Renal pelvis (tissue), 4 donors: Measurements from ENCODE around the gene SIRT2. TPM values are rescaled to one million over a fixed set of nuclear protein-coding genes. Genes with fewer than 3 reads are reported as not detected.

Experiments used
- DNase-seq: peaks from one replicate; pipeline ENCODE4 v3.0.0-alpha.2; 2013
- polyA plus RNA-seq, 3 donors: library from polyadenylated mRNA; unstranded; fragments of 120-200 nt; gene quantifications; one replicate each; pipeline ENCODE4 v1.2.1, GENCODE V29; 2013; ENCODE audit not compliant: insufficient read length in 3 of 3

Gene SIRT2
- polyA plus RNA-seq, 3 donors: 43.7 to 53.7 (median 51.2) TPM

DNA sequence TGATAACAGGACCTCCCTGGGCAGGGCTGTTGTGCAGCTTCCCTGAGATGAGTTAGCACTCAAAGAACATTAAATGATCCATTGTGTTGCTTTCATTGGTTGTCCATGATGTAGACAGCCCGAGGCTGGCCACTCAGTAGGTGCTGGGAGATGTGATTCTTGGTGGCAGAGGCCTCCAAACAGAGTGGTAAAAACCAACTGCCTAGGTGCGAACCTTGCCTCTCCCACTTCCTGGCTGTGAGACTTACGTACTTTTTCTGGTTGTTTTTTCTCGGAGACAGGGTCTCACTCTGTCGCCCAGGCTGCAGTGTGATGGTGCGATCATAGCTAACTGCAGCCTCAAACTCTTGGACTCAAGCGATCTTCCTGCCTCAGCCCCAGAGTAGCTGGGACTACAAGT lies 25.0 kb upstream of the SIRT2 start:
- no peak for DNase-seq

DNA sequence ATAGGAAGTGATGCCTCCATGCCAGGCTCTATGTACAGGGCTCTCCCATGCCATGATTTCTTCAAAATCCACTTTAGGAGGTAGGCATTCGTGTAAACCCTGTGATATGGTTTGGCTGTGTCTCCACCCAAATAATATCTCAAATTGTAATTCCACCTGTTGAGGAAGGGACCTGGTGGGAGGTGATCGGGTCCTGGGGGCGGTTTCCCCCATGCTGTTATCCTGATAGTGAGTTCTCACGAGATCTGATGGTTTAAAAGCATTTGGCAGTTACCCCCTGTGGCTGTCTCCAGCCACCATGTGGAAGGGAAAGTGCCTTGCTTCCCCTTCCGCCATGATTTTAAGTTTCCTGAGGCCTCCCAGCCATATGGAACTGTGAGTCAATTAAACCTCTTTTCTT lies 23.1 kb upstream of the SIRT2 start:
- no peak for DNase-seq

DNA sequence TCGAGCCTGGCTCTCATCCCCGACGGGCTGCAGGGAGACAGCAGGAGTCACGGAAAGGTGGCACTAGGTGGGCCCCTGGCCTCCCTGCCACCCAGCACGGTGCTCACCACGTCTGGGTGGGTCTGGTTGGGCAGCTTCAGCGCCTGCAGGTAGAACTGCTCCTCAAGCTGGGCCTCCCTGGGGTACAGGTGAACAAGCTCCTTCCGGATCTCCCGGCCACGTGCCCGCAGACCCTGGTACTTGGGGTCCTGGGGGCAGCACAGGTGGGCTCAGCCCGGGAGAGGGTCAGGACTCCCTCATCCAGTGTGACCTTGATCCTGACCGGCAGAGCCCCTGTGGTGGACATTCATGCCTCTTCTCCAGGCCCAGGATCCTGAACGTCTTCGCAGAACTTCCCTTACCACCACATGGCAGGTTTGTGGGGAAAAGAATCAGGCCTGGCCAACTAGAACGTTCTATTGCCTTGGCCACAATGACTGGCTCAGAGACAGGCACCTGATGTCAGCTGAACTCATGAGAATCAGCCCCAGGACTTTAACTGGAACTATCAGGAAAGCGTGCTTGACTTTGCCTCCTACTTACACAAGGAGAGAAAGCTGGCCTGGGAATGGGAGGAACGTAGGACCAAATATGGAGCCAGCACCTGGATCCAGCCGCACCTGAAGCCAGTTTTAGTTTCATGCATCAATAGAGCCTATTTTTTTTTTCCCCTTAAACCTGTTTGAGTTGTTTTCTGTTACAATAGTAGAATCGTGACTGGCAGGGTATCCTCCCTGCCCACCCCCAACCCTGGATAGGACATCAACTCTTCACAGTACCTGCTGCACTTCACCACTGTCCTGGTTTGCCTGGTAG lies 22.2 kb upstream of the SIRT2 start:
- no peak for DNase-seq

DNA sequence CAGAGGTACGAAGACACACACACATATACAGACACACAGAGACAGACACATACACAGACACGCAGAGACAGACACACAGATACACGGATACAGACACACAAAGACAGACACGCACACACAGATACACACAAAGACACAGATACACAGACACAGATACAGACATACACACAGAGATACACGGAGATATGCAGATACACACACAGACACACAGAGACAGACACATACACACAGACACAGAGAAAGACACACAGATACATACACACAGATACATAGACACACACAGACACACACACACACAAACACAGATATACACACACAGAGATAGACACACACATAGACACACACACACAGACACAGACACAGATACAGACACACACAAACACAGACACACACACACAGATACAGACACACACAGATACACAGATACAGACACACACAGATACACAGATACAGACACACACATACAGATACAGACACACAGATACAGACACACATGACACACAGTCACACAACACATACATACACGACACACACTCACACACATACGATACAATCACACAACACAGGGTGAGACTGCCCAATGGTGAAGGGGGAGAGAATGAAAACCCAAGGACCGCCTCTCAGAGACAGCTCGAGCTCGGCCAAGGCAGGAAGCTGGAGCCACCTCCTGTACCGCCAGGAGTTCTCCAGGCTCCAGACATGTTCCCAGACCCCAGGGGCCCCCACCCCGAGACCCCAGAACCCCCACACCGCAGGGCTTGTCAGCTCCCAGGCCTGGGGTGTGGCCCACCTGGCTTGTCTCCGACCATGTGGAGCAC lies 21.4 kb upstream of the SIRT2 start:
- DNase-seq: no peak

DNA sequence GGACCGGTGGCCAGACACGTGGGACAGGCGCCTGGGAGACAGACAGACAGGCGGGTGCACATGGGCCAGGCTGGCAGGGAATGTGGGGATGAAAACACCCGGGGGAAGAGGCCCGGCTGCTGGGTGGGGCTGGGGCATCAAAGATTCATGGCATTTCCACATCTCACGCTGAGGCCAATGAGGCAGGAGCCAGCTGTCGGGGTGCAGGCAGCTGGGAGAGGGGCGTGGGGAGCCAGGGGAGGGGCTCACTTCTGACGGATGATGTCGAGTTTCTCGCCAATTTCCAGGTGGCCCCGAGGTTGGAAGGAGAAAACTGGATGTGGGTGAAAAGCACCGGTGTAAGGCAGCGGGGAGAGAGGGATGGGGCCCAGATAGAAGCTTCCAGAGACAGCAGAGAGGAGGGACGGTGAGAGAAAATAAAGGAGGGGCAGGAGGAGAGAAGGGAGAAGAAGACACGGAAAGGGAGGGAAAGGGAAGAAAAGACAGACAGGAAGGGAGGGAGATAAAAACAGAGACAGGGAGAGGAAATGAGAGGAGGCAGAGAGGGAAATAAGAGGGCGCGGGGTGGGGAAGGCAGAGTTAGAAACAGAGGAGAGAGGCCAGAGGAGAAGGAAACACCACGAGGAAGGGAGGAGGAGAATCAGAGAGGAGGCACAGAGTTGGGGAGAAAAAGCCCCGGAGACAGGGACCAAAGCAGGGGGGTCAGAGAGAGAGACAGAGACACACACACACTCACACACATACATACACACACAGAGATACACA lies 20.6 kb upstream of the SIRT2 start:
- DNase-seq: no peak

DNA sequence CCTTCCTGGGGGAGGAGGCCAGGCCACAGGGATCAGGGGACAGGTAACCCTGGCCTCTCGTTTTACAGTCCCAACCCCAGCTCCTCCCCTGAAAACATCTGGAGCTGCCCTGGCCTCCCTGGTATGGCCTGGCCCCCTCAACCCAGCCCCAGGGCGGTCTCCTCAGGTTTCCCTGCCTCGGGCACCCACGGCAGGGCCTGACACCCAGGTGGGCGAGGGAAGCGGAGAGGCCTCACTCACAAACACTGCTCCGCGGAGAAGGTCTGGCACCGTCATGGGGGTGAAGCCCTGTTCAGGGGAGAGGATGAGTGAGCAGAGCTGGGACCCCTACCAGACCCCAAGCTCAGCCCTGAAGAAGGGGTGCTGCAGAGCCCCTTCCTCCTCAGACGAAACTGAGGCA lies 19.1 kb upstream of the SIRT2 start:
- DNase-seq: no peak

DNA sequence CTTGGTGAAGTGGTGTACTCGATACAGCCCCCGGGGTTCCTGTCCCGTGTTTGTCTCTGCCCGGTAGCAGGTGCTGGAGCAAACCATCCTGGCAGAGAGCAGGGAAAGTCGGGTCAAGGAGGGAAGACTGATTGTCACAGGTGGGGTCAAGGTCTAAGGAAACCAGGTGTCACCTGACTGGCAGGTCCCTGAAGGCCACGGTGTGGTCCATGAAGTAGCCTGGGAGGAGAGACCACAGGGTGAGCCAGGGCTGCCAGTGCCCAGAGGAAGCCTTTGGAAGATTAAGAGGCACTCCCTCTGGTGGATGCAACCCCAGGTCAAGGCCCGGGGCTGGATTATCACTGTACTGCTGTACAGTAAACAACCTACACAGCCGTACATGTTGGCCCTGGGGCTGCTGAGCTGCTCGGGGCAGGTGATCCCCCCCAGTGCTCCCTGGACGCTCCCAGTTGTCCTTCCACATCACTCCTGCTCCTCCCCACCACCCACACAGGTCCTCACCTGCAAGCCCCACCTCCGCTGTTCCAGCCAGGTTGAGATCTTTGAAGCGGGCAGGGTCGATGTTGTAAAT lies 18.6 kb upstream of the SIRT2 start:
- no peak for DNase-seq

DNA sequence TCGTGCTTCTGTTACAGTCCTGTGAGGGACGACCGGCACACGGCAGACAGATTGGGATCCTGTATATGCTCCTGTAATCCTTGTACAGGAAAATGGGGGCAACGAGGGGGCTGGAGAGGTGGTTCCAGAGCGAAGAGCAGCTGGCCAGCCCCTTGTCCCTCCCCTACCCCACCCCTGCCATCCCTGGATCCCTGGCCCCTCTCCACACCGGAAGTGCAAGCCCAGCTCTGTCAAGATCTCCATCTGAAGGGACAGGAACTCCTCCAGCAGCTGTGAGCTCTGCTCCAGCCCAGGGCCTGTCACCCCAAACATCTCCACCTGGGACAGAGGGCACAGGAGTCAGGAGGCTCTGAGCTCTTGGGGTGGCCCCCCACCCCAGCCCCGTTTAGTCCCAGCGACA lies 18.1 kb upstream of the SIRT2 start:
- no peak for DNase-seq

DNA sequence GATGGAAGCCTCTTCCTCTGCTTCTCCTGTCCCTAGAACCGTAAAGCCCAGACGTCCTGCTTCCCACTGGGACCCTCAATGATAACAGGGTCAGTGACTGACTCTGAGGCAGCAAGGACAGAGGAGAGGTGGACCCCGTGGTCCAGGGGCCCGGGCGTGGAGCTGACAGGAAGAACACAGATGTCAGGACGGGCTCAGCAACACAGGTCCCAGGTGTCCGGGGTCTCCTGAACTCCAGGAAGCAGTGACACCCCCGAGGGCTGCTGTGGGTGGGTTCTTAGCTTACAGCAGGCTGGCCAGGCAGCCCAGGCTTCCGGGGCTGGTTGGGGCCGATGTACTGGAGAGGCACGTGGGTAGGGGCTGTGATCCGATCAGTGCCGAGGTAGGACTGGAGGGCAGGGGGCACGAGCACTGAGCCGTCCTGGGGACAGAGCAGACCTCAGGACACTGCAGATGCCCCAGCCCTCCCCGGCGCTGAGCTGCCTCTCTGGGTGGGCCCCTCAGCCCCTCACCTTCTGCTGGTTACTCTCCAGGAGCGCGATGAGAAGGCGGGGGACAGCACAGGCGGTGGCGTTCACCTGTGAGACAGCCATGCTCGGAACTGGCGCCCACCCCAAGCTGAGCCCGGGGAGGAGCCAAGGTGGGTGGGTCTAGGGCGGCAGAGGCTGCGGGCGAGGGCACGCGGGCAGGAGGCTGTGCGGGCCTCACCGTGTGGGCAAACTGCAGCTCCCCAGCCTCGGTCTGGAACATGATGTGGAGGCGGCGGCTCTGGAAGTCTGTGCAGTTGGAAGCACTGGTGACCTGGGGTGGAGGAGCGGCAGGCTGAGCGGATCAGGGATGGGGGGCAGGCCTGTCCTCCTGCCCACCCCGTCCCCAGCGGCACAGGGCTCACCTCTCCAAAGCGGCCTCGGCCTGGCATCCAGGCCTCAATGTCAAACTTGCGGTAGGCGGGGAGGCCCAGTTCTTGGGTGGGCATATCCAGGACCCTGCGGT lies 16.2 kb upstream of the SIRT2 start:
- DNase-seq: no peak

DNA sequence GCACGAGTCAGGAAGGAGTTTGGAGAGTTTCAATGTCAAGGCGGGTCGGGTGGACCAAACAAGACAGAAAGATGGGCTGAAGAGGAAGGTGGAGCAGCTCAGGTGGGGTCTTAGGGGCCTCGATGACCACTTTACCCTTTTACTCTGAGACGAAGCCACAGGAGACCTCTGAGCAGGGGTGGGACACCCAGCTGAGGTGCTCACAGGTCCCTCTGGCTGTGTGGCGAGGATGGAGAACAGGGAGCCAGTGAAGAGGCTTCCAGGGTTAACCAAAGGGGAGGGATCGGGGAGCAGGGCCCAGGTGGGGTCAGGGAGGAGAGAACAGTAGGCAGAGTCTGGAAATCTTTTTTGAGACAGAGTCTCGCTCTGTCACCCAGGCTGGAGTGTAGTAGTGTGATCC lies 14.5 kb upstream of the SIRT2 start:
- no peak for DNase-seq

DNA sequence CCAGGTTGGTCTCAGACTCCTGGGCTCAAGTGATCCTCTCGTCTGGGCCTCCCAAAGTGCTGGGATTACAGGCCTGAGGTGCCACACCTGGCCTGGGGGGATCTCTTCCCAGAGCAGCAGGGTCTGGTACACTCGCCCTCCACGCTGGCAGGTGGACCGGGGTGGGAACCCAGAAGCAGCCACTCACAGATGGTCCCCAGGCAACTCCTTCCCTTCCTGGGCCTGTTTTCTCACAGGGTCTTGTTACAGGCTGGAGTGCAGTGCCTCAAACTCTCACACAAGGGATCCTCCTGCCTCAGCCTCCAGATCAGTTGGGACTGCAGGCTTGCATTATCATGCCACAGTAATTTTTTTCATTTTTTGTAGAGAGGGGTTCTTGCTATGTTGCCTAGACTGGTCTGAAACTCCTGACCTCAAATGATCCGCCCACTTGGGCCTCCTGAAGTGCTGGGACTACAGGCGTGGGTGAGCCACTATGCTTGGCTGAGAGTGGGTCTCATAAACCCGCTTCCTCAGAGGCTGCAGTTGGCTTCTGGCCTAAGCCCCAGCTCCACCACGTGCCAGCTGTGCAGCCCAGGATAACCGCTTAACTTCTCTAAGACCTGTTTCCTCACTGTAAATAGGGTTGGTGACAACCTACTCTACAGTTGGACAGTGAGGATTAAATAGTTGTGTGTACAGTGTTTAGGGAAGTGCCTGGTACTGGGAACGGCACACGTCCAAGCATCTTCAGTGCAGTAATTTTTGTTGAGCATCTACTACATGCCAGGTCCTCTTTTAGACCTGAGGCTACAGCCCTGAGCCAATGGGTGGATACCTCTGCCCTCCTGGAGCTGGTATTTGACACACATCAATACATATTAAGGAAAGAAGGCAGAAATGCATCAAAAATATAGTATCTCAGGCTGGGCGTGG lies 13.4 kb upstream of the SIRT2 start:
- no peak for DNase-seq

DNA sequence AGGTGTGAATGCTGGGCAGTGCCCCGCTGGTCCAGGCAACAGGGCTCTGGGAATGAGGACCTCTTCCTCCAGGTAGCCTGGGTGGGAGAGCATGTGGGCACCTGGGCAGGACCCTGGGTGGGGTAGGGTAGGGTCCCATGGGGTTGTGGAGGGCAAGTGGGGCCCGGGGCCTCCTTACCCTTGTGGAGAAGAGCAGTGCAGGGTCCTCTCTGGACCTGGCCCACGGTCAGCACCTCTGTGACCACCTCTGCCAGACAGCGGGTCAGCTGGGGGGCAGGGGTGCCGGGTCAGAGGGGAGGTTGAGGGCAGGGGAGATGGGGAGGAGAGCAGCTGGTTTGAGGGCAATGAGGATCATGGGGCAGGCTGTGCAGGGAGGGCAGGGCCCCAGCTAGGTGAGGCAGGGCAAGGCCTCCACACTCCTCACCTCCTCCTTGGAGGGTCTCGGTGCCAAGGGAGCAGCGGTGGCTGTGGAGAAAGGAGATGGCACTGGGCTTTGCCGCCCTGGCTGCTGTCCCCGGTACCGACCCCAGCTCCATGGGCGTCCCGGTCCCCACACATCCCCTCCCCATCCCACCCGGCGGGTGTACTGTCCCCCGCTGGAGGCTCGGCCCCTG lies 12.1 kb upstream of the SIRT2 start:
- no peak for DNase-seq

DNA sequence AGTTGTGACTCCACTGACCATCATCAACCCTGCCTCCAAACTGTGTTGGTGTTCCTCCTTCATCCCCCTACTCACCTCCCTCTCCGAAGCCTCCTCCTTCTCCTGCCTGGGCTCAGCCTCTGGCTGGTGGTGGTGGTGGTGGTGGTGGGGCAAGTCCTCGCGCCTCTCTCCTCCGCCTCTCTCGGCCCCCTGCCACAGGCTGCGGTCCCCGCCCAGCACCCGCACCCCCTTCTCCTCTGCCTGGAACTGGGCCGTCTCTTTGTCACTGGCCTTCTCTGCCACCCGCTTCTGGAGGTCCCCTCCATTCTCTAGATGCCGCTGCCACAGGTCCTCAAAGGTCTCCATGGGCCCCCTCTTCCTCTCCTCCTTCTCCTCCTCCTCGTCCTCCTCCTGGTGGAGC lies 11.1 kb upstream of the SIRT2 start:
- DNase-seq: no peak

DNA sequence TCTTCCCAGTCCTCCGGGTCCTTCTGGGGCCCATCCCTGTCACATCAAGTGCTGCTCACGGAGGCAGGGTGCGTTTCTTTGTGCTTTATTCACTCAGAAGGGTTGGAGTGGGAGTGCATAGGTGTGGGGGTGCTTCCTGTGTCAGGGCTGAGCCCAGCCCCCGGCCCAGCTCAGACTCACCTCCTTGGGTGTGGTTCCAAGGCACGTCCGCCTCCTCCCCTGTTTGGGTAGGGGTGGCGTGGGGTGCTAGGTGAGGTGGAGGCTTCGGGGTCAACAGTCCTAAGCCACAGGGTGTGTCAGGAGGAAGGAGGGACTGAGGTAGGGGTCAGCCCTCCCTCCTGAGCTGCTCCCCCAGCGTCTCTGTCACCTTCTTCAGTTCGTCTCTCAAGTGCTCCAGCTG lies 9.5 kb upstream of the SIRT2 start:
- no peak for DNase-seq

DNA sequence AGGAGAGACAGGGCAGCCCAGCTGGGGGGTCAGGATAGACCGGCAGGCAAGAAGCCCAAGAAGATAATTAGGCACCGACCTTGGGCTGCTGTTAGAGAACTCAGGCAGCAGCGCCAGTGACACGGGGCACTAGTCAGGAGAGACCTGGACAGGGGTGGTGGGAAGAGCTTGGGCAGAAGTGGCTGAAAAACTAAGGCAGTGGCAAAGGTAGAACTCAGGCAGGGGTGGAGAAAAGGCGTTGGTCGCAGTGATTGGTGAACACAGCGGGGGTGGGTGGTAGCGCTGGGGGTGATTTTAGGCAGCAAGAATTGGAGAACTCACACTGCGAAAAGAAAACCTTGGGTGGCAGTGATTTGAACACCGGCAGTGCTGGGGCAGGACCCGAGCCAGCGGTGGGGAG lies 8.3 kb upstream of the SIRT2 start:
- no peak for DNase-seq

DNA sequence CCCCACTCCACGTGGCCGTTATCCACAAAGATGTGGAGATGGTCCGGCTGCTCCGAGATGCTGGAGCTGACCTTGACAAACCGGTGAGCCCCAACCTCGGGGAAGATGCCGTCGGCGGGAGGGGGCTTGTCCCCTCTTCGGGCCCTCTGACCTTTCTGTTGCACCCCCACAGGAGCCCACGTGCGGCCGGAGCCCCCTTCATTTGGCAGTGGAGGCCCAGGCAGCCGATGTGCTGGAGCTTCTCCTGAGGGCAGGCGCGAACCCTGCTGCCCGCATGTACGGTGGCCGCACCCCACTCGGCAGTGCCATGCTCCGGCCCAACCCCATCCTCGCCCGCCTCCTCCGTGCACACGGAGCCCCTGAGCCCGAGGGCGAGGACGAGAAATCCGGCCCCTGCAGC lies 7.8 kb upstream of the SIRT2 start:
- DNase-seq: no peak

DNA sequence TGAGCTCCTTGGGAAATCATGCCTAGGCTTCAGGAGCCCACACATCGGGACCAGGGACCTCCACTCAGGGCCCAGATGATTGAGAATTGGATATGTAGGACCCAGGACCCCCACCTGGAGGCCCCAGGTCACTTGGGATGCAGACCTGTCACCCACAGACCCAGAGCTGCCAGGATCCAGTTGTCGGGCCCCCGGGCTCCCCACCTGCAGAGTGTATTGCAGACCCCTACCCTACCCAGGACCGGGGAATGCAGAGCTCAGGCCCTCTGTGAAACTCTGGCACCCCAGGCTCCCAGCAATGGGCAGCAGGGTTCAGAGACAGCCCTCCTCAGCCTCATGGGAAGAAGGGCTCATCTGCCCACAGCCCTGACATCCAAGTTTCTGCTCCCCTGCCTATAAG lies 6.2 kb upstream of the SIRT2 start:
- DNase-seq: no peak

DNA sequence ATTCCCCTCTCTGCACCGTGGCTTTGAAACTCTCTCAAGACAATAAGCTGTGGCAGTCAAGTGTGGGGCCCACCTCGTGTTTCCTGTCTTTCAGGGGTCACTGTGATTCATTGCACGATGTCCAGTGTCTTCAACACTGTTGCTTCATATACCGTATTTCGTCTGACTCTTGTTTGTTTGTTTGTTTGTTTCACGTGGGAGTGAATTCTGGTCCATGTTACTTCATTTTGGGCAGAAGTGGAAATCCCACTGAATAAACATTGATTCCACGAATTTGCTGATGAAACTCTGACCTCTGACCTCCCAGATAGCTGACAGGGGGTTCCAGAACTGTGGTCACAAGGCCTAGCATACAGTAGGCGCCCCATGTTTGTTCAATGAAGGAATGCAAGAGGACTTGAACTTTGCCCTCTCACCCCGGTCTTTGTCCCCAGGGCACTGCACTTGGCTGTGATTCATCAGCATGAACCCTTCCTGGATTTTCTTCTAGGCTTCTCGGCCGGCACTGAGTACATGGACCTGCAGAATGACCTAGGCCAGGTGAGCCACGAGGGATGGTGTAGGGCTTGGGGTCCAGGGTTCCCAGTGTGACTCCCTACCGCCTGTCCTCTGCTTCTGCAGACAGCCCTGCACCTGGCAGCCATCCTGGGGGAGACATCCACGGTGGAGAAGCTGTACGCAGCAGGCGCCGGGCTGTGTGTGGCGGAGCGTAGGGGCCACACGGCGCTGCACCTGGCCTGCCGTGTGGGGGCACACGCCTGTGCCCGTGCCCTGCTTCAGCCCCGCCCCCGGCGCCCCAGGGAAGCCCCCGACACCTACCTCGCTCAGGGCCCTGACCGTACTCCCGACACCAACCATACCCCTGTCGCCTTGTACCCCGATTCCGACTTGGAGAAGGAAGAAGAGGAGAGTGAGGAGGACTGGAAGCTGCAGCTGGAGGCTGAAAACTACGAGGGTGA lies 5.4 kb upstream of the SIRT2 start:
- DNase-seq: no peak
